Measurements from ENCODE around the gene ZFP62.

Gene ZFP62

DNA sequence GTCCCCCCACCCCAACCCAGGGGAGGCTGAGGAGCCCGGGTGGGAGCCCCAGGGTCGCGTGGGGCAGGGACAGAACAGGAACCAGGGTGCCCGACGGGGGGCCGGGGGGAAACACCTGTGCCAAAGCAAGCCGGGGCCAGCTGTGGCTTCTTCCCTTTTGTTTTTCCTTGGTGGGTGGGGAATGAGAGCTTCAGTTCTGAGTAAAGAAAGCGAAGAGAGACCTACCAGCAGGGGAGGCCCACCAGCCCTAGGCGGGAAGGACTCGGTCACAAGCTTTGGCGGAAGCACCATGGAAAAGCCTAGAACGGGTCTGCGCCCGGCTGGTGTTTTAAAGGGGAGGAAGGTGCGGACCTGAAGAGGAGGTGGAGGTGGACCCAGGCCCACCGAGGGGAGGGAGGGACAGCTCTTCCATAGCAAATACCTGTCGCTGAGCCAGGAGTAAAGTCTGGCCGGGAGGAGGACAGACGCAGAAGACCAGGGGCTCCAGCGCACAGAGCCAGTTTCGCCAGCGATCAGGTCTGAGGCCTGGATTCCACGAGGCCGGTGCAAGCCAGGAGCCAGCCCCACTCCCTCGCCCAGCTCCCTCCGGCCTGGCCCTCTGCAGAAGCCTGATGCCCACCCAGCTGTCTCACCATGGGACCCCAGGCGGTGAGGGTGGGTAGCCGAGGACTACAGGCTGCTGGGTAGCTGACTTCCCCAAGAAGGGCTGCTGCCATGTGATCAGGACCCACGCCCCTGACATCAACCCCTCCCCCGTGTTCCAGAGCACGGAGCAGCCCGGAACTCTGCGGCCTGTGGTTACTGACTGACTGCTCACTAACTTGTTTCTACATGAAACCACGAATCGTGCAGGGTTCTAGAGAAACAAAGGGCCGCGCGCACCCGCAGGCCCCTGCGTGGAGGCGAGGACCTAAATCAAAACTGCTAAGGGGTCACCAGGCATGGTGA, 57.6 kb downstream of the ZFP62 start:
- peak; percentile 88 for DNase-seq (ENCODE audit: extremely low spot score)
- CTCF ChIA-PET, result interaction anchor here (0.6 to 1.4 kb wide), 5 partner anchors 9 to 66 kb away, joined by 3 to 5 read pairs (median 4); no protein-coding TSS in a partner anchor
- TF ChIP-seq, protein P1, sequence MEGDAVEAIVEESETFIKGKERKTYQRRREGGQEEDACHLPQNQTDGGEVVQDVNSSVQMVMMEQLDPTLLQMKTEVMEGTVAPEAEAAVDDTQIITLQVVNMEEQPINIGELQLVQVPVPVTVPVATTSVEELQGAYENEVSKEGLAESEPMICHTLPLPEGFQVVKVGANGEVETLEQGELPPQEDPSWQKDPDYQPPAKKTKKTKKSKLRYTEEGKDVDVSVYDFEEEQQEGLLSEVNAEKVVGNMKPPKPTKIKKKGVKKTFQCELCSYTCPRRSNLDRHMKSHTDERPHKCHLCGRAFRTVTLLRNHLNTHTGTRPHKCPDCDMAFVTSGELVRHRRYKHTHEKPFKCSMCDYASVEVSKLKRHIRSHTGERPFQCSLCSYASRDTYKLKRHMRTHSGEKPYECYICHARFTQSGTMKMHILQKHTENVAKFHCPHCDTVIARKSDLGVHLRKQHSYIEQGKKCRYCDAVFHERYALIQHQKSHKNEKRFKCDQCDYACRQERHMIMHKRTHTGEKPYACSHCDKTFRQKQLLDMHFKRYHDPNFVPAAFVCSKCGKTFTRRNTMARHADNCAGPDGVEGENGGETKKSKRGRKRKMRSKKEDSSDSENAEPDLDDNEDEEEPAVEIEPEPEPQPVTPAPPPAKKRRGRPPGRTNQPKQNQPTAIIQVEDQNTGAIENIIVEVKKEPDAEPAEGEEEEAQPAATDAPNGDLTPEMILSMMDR (IDR thresholded peaks at IDR 0.05; ENCODE audit: control extremely low read depth, extremely low read depth, low read depth, missing control alignments), result no peak
- POLR2A ChIA-PET, result interaction anchor here (0.7 kb wide), 1 partner anchor 27 kb away, joined by 7 read pairs; no protein-coding TSS in a partner anchor

DNA sequence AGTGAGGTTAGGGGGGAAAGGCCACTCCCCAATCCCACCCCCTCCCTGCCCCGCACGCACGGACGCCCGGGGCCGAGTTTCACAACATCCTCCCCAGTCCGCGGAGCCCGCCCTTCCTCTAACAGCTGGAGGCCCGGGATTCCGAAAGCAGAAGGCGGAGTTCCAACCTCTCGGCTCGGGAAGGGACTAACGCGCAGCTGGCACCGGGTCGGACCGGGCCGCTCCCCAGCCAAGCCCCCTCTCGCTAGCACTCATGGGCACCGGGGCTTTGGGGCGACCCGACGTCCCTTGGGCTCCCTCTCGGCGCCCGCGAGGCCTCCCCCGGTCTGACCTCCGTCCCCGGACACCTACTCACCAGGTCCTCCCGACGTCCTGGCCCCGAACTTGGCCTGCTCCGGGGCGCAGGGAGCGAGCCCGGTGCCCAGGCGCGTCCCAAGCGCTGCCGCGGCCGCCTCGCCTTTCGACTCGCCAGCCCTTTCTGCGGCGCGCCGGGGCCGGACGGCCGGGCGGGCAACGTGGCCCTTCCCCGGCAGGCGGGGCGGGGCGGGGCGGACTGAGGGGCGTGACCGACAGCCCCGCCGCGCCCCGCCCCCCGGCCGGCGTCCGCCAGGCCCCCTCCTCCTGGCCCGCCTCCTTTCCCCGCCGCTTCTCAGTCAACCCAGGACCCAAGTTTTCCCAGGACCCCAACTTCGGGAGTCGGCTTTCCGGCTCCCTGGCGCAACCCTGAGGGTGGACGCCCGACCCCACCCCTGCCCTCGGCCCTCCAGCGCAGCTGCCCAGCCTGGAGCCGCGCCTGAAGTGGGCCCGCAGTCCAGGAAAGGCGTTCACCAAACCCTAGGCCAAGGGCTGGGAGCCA, 58.5 kb downstream of the ZFP62 start, which contains the start of gene MGAT1:
TSS of gene MGAT1 (minus strand) at position 482 of the 856 bp plus-strand sequence. CDS start 9,835 bp downstream, outside the sequence.
- ChIA-PET POLR2A (no interaction called here), CTCF (interaction anchor here (0.6 to 1.6 kb wide), 7 partner anchors 8 to 67 kb away, joined by 3 to 5 read pairs (median 4); no protein-coding TSS in a partner anchor)
- peak; percentile 95 for DNase-seq (ENCODE audit: extremely low spot score)
- TF ChIP-seq, protein P1 (IDR thresholded peaks at IDR 0.05; ENCODE audit: control extremely low read depth, extremely low read depth, low read depth, missing control alignments), result no peak

DNA sequence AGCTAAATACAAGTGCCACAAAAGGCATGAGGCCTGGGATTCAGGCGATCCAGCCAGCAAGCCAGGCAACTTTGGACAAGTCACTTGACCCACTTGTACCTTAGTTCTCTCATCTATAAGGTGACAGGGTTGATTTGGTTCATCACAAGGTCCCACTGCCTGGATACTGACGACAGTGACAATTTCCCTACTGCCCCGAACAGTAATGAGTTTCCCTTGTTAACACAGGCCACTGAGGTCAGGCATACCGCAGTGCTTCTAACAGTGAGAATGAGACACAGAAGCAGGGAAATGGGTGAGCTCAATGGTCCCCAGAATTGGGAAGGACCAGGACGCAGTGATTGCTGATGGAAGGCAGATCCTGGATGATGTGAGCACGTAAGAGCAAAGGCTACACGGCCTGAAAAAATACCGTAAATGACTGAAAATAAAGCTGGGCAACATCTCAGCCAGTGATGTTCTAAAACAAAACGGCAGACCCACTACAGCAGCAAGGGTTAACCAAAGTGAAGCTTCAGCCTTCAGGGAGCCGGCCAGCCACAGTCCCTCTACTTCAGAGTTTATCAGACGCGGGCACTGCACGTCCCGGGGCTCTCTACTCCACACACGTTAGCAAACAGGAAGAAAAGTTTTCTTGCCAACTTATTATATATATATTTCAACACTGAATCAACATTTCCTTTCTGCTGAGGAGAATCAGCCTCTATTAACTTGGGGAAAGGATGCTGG, 59.3 kb downstream of the ZFP62 start:
- TF ChIP-seq, protein P1 (IDR thresholded peaks at IDR 0.05; ENCODE audit: control extremely low read depth, extremely low read depth, low read depth, missing control alignments), result no peak
- ChIA-PET CTCF (interaction anchor here (1.3 to 1.6 kb wide), 3 partner anchors 10 to 67 kb away, joined by 4 to 7 read pairs (median 5); no protein-coding TSS in a partner anchor), POLR2A (no interaction called here)
- no peak for DNase-seq (ENCODE audit: extremely low spot score)

DNA sequence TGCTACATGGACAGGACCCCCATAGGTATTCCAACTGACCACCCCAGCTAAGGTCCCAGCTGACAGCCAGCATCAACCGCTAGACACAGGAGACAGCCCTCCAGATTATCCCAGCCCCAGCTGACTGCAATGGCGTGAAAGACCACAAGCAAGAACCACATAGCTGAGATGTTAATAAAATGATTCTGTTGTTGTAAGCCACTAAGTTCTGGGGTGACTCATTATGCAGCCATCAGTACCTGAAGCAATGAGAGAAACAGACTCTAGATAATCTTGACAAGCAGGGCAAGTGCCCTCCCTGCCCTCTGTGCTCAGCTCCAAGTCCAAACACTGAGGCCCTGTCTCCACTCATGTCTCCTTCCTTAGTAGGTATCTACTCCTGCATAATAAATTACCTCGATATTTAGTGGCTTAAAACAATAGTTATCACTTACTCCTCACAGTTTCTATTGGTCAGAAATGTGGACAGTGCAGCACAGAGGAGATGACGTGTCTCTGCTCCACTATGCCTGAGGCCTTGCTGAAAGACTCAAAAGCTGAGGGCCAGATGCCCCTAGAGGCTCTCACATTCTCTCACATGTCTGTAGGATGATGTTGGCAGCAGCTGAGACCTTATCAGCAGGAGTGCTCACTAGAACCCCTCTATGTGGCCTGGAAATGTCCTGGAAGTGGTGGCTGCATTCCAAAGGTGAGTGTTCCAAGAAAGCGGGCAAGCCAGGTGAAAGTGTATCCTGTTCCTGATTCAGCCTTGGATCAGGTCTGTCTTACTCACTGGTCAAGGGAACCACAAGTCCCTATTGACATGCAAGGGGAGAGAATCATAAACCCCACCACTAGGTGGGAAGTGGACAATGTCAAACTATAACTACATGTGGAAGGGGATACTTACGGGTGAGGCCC, 60.9 kb downstream of the ZFP62 start:
- no peak for DNase-seq (ENCODE audit: extremely low spot score)
- TF ChIP-seq, protein P1 (IDR thresholded peaks at IDR 0.05; ENCODE audit: control extremely low read depth, extremely low read depth, low read depth, missing control alignments), result no peak
- POLR2A ChIA-PET, result no interaction called here
- CTCF ChIA-PET, result interaction anchor here (1.4 to 1.6 kb wide), 3 partner anchors 14 to 68 kb away, joined by 3 to 7 read pairs (median 4); no protein-coding TSS in a partner anchor

DNA sequence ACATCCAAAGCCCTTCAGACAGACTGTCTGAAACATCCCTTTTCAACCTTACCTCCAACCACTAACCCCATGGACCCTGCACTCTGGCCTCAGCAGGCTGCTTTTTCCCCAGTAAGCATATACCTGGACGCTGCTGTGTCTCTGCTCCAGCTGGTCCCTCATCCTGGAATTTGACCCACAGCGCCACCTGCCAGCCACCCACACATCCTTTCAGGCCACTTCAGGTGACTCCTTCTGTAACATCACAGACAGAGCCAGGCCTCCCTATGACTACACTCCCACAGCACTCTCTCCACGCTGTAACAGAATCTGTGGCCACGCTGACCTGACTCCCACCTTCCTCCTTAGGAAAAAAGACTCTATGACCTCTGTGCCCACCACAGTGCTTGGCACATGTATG, 61.9 kb downstream of the ZFP62 start:
- CTCF ChIA-PET, result interaction anchor here (1.4 to 1.5 kb wide), 2 partner anchors 13 to 32 kb away, joined by 3 to 4 read pairs; no protein-coding TSS in a partner anchor
- TF ChIP-seq, protein P1 (IDR thresholded peaks at IDR 0.05; ENCODE audit: control extremely low read depth, extremely low read depth, low read depth, missing control alignments), result no peak
- no peak for DNase-seq (ENCODE audit: extremely low spot score)
- POLR2A ChIA-PET, result no interaction called here
